Measurements from ENCODE around the gene POGZ.

DNA sequence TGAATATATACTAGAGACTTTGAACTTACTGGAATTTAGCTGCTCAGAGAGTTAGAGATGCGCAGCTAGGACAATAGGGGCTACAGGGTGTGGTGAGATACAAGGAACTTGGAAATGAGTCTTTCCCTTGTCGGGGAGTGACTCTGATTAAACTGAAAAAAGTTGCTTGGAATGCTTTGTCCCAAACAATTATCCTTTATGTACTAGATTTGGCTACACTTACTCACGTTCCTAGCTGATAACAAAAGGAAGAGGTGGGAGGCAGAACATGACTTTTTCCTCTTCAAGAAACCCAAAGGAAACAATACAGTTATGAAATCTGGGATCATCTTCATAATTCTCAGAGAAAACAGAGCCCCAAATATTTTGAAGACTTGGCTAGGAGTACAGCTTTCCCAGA lies 45.0 kb upstream of the POGZ start:
- TF ChIP-seq GATA2 (IDR thresholded peaks at IDR 0.05; ENCODE audit: low read depth, low read length) = no peak
- no peak for TF ChIP-seq GATA3 (IDR thresholded peaks at IDR 0.05; ENCODE audit: low read depth, low read length)
